ENCODE measurements around the gene PRKAA1. TPM values are rescaled to one million over a fixed set of nuclear protein-coding genes. Genes with fewer than 3 reads are reported as not detected.

The PRKAA1 gene
- total RNA-seq, 1 experiment from 2014 or later = 178 TPM

DNA sequence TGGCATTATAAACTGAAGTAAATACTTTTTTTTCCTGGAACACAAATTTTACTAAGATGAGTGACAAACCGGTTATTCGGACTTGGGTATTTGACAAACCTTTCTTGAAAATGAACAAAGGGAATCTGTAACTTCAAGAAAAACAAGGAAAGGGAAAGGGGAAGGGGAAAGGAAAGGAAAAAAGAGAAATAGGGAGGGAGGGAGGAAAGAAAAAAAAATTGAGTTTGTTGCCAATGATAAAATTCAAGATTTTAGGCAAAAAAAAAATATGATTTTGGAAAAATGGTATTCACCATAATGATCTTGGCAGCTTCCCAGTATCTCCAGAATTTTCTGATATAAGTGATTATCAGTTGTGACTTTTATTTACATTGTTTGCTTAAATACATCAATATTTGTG lies 40.8 kb downstream of the PRKAA1 start:
- peaks cover 16% of the 10 kb centered on the region for H3K79me2 ChIP-seq (ENCODE audit: low read depth)
- H3K4me2 ChIP-seq = no peak overlapping the region
- no peaks in the 10 kb centered on the region for H3K27me3 ChIP-seq (ENCODE audit: insufficient read depth, low read depth)
- H3K36me3 ChIP-seq (ENCODE audit: low read depth) = 0 out of 2 replicates have a peak, but pooled peaks cover 11% of the 10 kb centered on the region
- peaks cover 26% of the 10 kb centered on the region for H3F3A ChIP-seq (ENCODE audit: insufficient read depth, low read depth)
- no peaks in the 10 kb centered on the region for H3K9me2 ChIP-seq (ENCODE audit: insufficient read depth)
- CTCF ChIA-PET = interaction anchor here (0.5 to 0.7 kb wide), 3 partner anchors 8 to 252 kb away, joined by 3 to 5 read pairs (median 3); no protein-coding TSS in a partner anchor
- DNase-seq = no peak
- BruUV-seq (replicated peaks) = no TSS peak
- no peak overlapping the region for H2AFZ ChIP-seq
- no peaks in the 10 kb centered on the region for H3K9me3 ChIP-seq (ENCODE audit: insufficient read depth, low read depth)
- intact Hi-C loops (cut with micrococcal nuclease; ENCODE audit: unreplicated experiment) = loop anchor here (10.0 kb wide), 1 partner anchor 1147 kb away; the partner anchor contains the start of gene RIMOC1
- POLR2A ChIA-PET (ENCODE audit: unreplicated experiment) = no interaction called here
- TF ChIP-seq, protein P1, sequence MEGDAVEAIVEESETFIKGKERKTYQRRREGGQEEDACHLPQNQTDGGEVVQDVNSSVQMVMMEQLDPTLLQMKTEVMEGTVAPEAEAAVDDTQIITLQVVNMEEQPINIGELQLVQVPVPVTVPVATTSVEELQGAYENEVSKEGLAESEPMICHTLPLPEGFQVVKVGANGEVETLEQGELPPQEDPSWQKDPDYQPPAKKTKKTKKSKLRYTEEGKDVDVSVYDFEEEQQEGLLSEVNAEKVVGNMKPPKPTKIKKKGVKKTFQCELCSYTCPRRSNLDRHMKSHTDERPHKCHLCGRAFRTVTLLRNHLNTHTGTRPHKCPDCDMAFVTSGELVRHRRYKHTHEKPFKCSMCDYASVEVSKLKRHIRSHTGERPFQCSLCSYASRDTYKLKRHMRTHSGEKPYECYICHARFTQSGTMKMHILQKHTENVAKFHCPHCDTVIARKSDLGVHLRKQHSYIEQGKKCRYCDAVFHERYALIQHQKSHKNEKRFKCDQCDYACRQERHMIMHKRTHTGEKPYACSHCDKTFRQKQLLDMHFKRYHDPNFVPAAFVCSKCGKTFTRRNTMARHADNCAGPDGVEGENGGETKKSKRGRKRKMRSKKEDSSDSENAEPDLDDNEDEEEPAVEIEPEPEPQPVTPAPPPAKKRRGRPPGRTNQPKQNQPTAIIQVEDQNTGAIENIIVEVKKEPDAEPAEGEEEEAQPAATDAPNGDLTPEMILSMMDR (conservative IDR thresholded peaks at IDR 0.05) = no peak
- no peak for TF ChIP-seq EZH2 (IDR thresholded peaks at IDR 0.05; ENCODE audit: low read depth)
- H3K4me1 ChIP-seq (replicated peaks; ENCODE audit: insufficient read depth) = peaks cover 11% of the 10 kb centered on the region
- no peak overlapping the region for H3K27ac ChIP-seq
- 0 out of 2 replicates have a peak, but pooled peaks cover 5% of the 10 kb centered on the region for H4K20me1 ChIP-seq (ENCODE audit: insufficient read depth)
- no peak overlapping the region for H3K4me3 ChIP-seq

DNA sequence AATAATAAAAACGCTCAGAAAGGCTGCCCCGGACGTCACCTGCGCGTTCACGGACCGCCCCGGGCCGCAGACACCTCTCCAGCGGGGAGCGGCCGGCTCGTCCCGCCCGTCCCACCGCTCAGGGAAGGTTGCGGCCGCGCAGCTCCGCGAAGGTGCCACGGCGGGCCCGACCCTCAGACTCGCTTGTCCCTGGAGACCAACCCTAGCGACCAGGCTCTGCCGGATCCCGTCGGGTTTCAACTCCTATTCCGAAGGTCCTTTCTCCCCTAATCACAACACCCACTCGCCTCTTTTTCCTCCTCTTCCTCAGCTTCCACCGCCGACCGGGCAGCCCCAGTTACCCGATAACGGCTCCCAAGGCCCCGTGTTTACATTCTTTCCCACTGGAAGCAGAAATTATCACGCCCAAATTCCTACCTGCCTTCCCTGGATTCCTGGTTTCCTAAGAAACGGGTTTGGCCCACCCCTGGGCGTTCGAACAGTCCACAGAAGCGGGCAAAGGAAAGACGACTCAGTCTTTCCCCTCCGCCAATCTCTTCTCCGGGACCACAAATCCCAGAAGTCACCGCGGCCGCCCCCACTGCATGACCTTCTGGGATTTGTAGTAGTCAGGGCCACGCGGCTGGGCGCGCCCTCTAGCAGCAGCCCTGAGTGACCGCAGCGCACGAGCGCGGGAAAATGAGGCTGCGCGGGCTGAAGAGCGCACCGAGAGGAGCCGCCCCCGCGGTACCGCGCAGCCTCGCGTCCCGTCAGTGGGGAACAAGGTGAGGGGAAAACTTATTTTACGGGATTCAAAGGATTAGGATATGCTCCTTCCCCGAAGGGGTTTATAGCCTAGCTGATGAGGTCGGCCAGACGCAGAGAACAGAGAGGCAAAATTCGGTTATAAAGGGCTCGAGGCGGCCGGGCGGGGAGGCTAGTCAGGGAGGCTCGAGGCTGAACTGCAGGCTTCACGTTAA lies 42.5 kb downstream of the PRKAA1 start, which contains the start of gene TTC33:
Gene TTC33 (minus strand): TSS at position 555 of the 959 bp plus-strand sequence. CDS start 8,943 bp downstream, outside the sequence.
- CTCF ChIA-PET = interaction anchor here (0.6 to 0.7 kb wide), 2 partner anchors 24 to 1168 kb away, joined by 3 to 7 read pairs; no protein-coding TSS in a partner anchor
- no peaks in the 10 kb centered on the region for H3K27me3 ChIP-seq (ENCODE audit: insufficient read depth, low read depth)
- POLR2A ChIA-PET (ENCODE audit: unreplicated experiment) = interaction anchor here (0.5 to 0.7 kb wide), 3 partner anchors 67 to 1029 kb away, joined by 3 to 4 read pairs (median 3); no protein-coding TSS in a partner anchor
- peaks cover 22% of the 10 kb centered on the region for H3F3A ChIP-seq (ENCODE audit: insufficient read depth, low read depth)
- peak within 1 kb of the TSS; percentile 90 for H2AFZ ChIP-seq
- TF ChIP-seq, protein P1 (conservative IDR thresholded peaks at IDR 0.05) = peak; percentile 76
- TF ChIP-seq EZH2 (IDR thresholded peaks at IDR 0.05; ENCODE audit: low read depth) = no peak
- no peaks in the 10 kb centered on the region for H3K9me3 ChIP-seq (ENCODE audit: insufficient read depth, low read depth)
- peak; percentile 90 to 99 for DNase-seq
- peak within 1 kb of the TSS; percentile 79 for H3K4me3 ChIP-seq
- H3K4me2 ChIP-seq = peak within 1 kb of the TSS; percentile 85
- H3K27ac ChIP-seq = peak within 1 kb of the TSS; percentile 36
- no peaks in the 10 kb centered on the region for H3K9me2 ChIP-seq (ENCODE audit: insufficient read depth)
- peaks cover 22% of the 10 kb centered on the region for H3K79me2 ChIP-seq (ENCODE audit: low read depth)
- H3K36me3 ChIP-seq (ENCODE audit: low read depth) = 0 out of 2 replicates have a peak, but pooled peaks cover 3% of the 10 kb centered on the region
- 0 out of 2 replicates have a peak, but pooled peaks cover 4% of the 10 kb centered on the region for H4K20me1 ChIP-seq (ENCODE audit: insufficient read depth)
- H3K4me1 ChIP-seq (replicated peaks; ENCODE audit: insufficient read depth) = peaks cover 11% of the 10 kb centered on the region
- intact Hi-C loops (cut with micrococcal nuclease; ENCODE audit: unreplicated experiment) = loop anchor here (1.0 to 10.0 kb wide), 6 partner anchors 43 to 1176 kb away; partner anchors contain the start of genes PRKAA1, RIMOC1 and RPL37
- TSS peak; percentile 93 for BruUV-seq (replicated peaks)

- peak overlapping the region; percentile 85 for H3K4me2 ChIP-seq
- no peaks in the 10 kb centered on the region for H4K20me1 ChIP-seq (ENCODE audit: insufficient read depth)
- intact Hi-C loops (cut with micrococcal nuclease; ENCODE audit: unreplicated experiment) = loop anchor here (1.0 to 10.0 kb wide), 6 partner anchors 43 to 1176 kb away; partner anchors contain the start of genes PRKAA1, RIMOC1 and RPL37
- H3K27me3 ChIP-seq (ENCODE audit: insufficient read depth, low read depth) = no peaks in the 10 kb centered on the region
- peak overlapping the region; percentile 90 for H2AFZ ChIP-seq
- 0 out of 2 replicates have a peak, but pooled peaks cover 3% of the 10 kb centered on the region for H3K36me3 ChIP-seq (ENCODE audit: low read depth)
- POLR2A ChIA-PET (ENCODE audit: unreplicated experiment) = interaction anchor here (0.5 to 0.7 kb wide), 3 partner anchors 67 to 1030 kb away, joined by 3 to 4 read pairs (median 3); no protein-coding TSS in a partner anchor
- TF ChIP-seq, protein P1 (conservative IDR thresholded peaks at IDR 0.05) = peak; percentile 78
- no peak for TF ChIP-seq EZH2 (IDR thresholded peaks at IDR 0.05; ENCODE audit: low read depth)
- peaks cover 11% of the 10 kb centered on the region for H3K4me1 ChIP-seq (replicated peaks; ENCODE audit: insufficient read depth)
- H3K9me3 ChIP-seq (ENCODE audit: insufficient read depth, low read depth) = no peaks in the 10 kb centered on the region
- peak overlapping the region; percentile 79 for H3K4me3 ChIP-seq
- H3K9me2 ChIP-seq (ENCODE audit: insufficient read depth) = no peaks in the 10 kb centered on the region
- DNase-seq = peak; percentile 73 to 81
- H3K27ac ChIP-seq = peak overlapping the region; percentile 36
- peaks cover 22% of the 10 kb centered on the region for H3K79me2 ChIP-seq (ENCODE audit: low read depth)
- no TSS peak for BruUV-seq (replicated peaks)
- H3F3A ChIP-seq (ENCODE audit: insufficient read depth, low read depth) = peaks cover 17% of the 10 kb centered on the region
- CTCF ChIA-PET = interaction anchor here (0.6 kb wide), 1 partner anchor 238 kb away, joined by 4 read pairs; no protein-coding TSS in a partner anchor
Measured at GRCh38 chr5:40755093-40755406, 43.1 kb downstream of the PRKAA1 start.

Measured in PC-9 (cell line).